CD4-positive, alpha-beta T cell treated with Interleukin-15 for 4 hours (primary cell): ENCODE measurements around the gene BTBD6.

Source experiments
- DNase-seq: peaks from one replicate; pipeline ENCODE4 v3.0.0-alpha.2; 2020; ENCODE audit warnings: low spot score

BTBD6 gene

GRCh38 chr14:105211086-105211757, 37.1 kb upstream of the BTBD6 start:
- no peak for DNase-seq

GRCh38 chr14:105211758-105212089, 36.6 kb upstream of the BTBD6 start:
- no peak for DNase-seq

- DNase-seq: no peak
Observed at GRCh38 chr14:105212541-105213300, 35.6 kb upstream of the BTBD6 start.

- no peak for DNase-seq
Observed at GRCh38 chr14:105213361-105213760, 35.0 kb upstream of the BTBD6 start.

- no peak for DNase-seq
Observed at GRCh38 chr14:105214324-105214915, 33.9 kb upstream of the BTBD6 start.

GRCh38 chr14:105215602-105216001, 32.7 kb upstream of the BTBD6 start:
- DNase-seq: no peak

GRCh38 chr14:105216490-105217247, 31.7 kb upstream of the BTBD6 start:
- DNase-seq: no peak

GRCh38 chr14:105217774-105218173, 30.6 kb upstream of the BTBD6 start:
- DNase-seq: no peak

- DNase-seq: no peak
Observed at GRCh38 chr14:105218611-105219010, 29.7 kb upstream of the BTBD6 start.

GRCh38 chr14:105219043-105219612, 29.2 kb upstream of the BTBD6 start:
- DNase-seq: no peak

GRCh38 chr14:105219753-105220152, 28.6 kb upstream of the BTBD6 start:
- no peak for DNase-seq

GRCh38 chr14:105220699-105221597, 27.4 kb upstream of the BTBD6 start:
- DNase-seq: no peak

- DNase-seq: no peak
Observed at GRCh38 chr14:105221598-105222178, 26.6 kb upstream of the BTBD6 start.

GRCh38 chr14:105223260-105223659, 25.1 kb upstream of the BTBD6 start:
- DNase-seq: no peak

- DNase-seq: no peak
Observed at GRCh38 chr14:105223770-105224544, 24.4 kb upstream of the BTBD6 start.

- DNase-seq: no peak
Observed at GRCh38 chr14:105224845-105225570, 23.3 kb upstream of the BTBD6 start.

- DNase-seq: no peak
Observed at GRCh38 chr14:105226198-105226597, 22.1 kb upstream of the BTBD6 start.

GRCh38 chr14:105227346-105227745, 21.0 kb upstream of the BTBD6 start:
- DNase-seq: no peak

- no peak for DNase-seq
Observed at GRCh38 chr14:105228562-105228961, 19.8 kb upstream of the BTBD6 start.
